Measurements from ENCODE around the gene BUD23.

The BUD23 gene

GRCh38 chr7:73690646-73691045 lies 7.2 kb downstream of the BUD23 start:
- no peaks in the 10 kb centered on the region for H3K4me1 ChIP-seq (ENCODE audit: low read depth, poor library complexity, severe bottlenecking)
- no peak overlapping the region for H2AFZ ChIP-seq (ENCODE audit: low read depth)
- H3K36me3 ChIP-seq (ENCODE audit: insufficient read depth), result peaks cover 16% of the 10 kb centered on the region; the same call in 1 of the 2 replicates
- no peaks in the 10 kb centered on the region for H4K20me1 ChIP-seq (ENCODE audit: insufficient read depth)
- TF ChIP-seq CTCF (conservative IDR thresholded peaks at IDR 0.05; ENCODE audit: low read depth, low read length), result no peak
- H3K9ac ChIP-seq, result no peak overlapping the region
- H3K79me2 ChIP-seq (ENCODE audit: insufficient read depth, low read depth), result peaks cover 27% of the 10 kb centered on the region
- no peak overlapping the region for H3K27ac ChIP-seq
- no peak overlapping the region for H3K4me3 ChIP-seq (IDR thresholded peaks at IDR 0.05; ENCODE audit: insufficient read depth, low read depth, low read length)
- H3K4me2 ChIP-seq, result no peak overlapping the region
- no peaks in the 10 kb centered on the region for H3K27me3 ChIP-seq (ENCODE audit: insufficient read depth, low read depth)

GRCh38 chr7:73696372-73696771 lies 13.0 kb downstream of the BUD23 start:
- no peak overlapping the region for H3K4me3 ChIP-seq (IDR thresholded peaks at IDR 0.05; ENCODE audit: insufficient read depth, low read depth, low read length)
- H3K4me2 ChIP-seq, result no peak overlapping the region
- no peak overlapping the region for H3K27ac ChIP-seq
- H3K36me3 ChIP-seq (ENCODE audit: insufficient read depth), result peaks cover 19% of the 10 kb centered on the region; the same call in 1 of the 2 replicates
- H3K27me3 ChIP-seq (ENCODE audit: insufficient read depth, low read depth), result no peaks in the 10 kb centered on the region
- no peaks in the 10 kb centered on the region for H3K4me1 ChIP-seq (ENCODE audit: low read depth, poor library complexity, severe bottlenecking)
- H3K9ac ChIP-seq, result no peak overlapping the region
- no peak for TF ChIP-seq CTCF (conservative IDR thresholded peaks at IDR 0.05; ENCODE audit: low read depth, low read length)
- H2AFZ ChIP-seq (ENCODE audit: low read depth), result no peak overlapping the region
- H4K20me1 ChIP-seq (ENCODE audit: insufficient read depth), result no peaks in the 10 kb centered on the region
- no peaks in the 10 kb centered on the region for H3K79me2 ChIP-seq (ENCODE audit: insufficient read depth, low read depth)

- no peaks in the 10 kb centered on the region for H4K20me1 ChIP-seq (ENCODE audit: insufficient read depth)
- no peaks in the 10 kb centered on the region for H3K4me1 ChIP-seq (ENCODE audit: low read depth, poor library complexity, severe bottlenecking)
Observed at GRCh38 chr7:73698410-73698809, 15.0 kb downstream of the BUD23 start.

GRCh38 chr7:73699370-73700068 lies 16.1 kb downstream of the BUD23 start:
- TF ChIP-seq CTCF (conservative IDR thresholded peaks at IDR 0.05; ENCODE audit: low read depth, low read length), result no peak
- Histone ChIP-seq H3K9ac (no peak overlapping the region), H2AFZ (ENCODE audit: low read depth) (no peak overlapping the region), H3K4me2 (no peak overlapping the region), H3K79me2 (ENCODE audit: insufficient read depth, low read depth) (no peaks in the 10 kb centered on the region), H3K27ac (no peak overlapping the region), H3K27me3 (ENCODE audit: insufficient read depth, low read depth) (no peaks in the 10 kb centered on the region), H3K4me1 (ENCODE audit: low read depth, poor library complexity, severe bottlenecking) (no peaks in the 10 kb centered on the region), H3K36me3 (ENCODE audit: insufficient read depth) (peaks cover 9% of the 10 kb centered on the region; the same call in 1 of the 2 replicates), H4K20me1 (ENCODE audit: insufficient read depth) (no peaks in the 10 kb centered on the region), H3K4me3 (IDR thresholded peaks at IDR 0.05; ENCODE audit: insufficient read depth, low read depth, low read length) (no peak overlapping the region)

More at GRCh38 chr7:73698410-73698809, 15.0 kb downstream of the BUD23 start:
- H3K79me2 ChIP-seq (ENCODE audit: insufficient read depth, low read depth), result no peaks in the 10 kb centered on the region
- H3K36me3 ChIP-seq (ENCODE audit: insufficient read depth), result peaks cover 13% of the 10 kb centered on the region; the same call in 1 of the 2 replicates
- no peak for TF ChIP-seq CTCF (conservative IDR thresholded peaks at IDR 0.05; ENCODE audit: low read depth, low read length)
- no peak overlapping the region for H3K9ac ChIP-seq
- H3K27ac ChIP-seq, result no peak overlapping the region
- no peaks in the 10 kb centered on the region for H3K27me3 ChIP-seq (ENCODE audit: insufficient read depth, low read depth)
- H2AFZ ChIP-seq (ENCODE audit: low read depth), result no peak overlapping the region
- H3K4me3 ChIP-seq (IDR thresholded peaks at IDR 0.05; ENCODE audit: insufficient read depth, low read depth, low read length), result no peak overlapping the region
- H3K4me2 ChIP-seq, result no peak overlapping the region
